Keratinocyte (primary cell): Measurements from ENCODE around the gene GTPBP1.

Source experiments
- EZH2 ChIP-seq: IDR thresholded peaks from one replicate; pipeline ENCODE4 v1.6.1; 2012; ENCODE audit warnings: inconsistent platforms, mild to moderate bottlenecking, low read length, moderate library complexity
- TF ChIP-seq, protein P1 (sequence below), 3 experiments: IDR thresholded peaks in 1 of 3; conservative IDR thresholded peaks in 1 of 3; optimal IDR thresholded peaks in 1 of 3; 2 replicates in 2 of 3; 3 replicates in 1 of 3; pipeline versions ENCODE3 to v1.5.1; 2011; ENCODE audit warnings: low read length in 3 of 3, mild to moderate bottlenecking in 3 of 3, moderate library complexity in 2 of 3, control low read depth in 1 of 3, inconsistent platforms in 1 of 3; ENCODE audit not compliant: insufficient read depth in 2 of 3; ENCODE audit errors: extremely low read depth in 1 of 3

DNA sequence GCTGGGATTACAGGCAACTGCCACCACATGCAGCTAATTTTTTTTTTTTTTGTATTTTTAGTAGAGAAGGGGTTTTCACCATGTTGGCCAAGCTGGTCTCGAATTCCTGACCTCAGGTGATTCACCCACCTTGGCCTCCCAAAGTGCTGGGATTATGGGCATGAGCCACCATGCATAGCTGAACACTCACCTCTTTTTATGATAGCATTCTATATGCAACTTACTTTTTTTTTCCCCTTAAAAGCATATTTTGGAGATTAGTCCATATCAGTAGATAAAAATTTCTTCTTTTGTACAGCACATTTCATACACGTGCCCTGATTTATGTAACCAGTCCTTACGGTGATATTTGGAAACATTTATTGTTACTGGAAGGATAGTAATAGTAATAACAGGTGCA lies 14.6 kb downstream of the GTPBP1 start:
- TF ChIP-seq, protein P1, sequence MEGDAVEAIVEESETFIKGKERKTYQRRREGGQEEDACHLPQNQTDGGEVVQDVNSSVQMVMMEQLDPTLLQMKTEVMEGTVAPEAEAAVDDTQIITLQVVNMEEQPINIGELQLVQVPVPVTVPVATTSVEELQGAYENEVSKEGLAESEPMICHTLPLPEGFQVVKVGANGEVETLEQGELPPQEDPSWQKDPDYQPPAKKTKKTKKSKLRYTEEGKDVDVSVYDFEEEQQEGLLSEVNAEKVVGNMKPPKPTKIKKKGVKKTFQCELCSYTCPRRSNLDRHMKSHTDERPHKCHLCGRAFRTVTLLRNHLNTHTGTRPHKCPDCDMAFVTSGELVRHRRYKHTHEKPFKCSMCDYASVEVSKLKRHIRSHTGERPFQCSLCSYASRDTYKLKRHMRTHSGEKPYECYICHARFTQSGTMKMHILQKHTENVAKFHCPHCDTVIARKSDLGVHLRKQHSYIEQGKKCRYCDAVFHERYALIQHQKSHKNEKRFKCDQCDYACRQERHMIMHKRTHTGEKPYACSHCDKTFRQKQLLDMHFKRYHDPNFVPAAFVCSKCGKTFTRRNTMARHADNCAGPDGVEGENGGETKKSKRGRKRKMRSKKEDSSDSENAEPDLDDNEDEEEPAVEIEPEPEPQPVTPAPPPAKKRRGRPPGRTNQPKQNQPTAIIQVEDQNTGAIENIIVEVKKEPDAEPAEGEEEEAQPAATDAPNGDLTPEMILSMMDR (optimal IDR thresholded peaks at IDR 0.05 in 1 of 3, IDR thresholded peaks at IDR 0.05 in 1 of 3, conservative IDR thresholded peaks at IDR 0.05 in 1 of 3; ENCODE audit: extremely low read depth in 1 of 3, insufficient read depth in 2 of 3, low read length in 3 of 3): no peak
- TF ChIP-seq EZH2: no peak
